Endodermal cell (in vitro differentiated cells): ENCODE measurements around the gene NOP9. TPM values are rescaled to one million over a fixed set of nuclear protein-coding genes. Genes with fewer than 3 reads are reported as not detected.

Experiments used
- DNase-seq: peaks from one replicate; pipeline ENCODE4 v3.0.0-alpha.2; 2017
- H3K27ac ChIP-seq: 2 replicates; pipeline ENCODE4 v1.5.1; 2013; ENCODE audit warnings: mild to moderate bottlenecking, low read depth, low read length, moderate library complexity
- H3K27me3 ChIP-seq: 2 replicates; pipeline ENCODE4 v1.6.1; 2013; ENCODE audit warnings: mild to moderate bottlenecking, low read length, moderate library complexity; ENCODE audit not compliant: insufficient read depth, control insufficient read depth, poor library complexity, severe bottlenecking
- H3K36me3 ChIP-seq: 2 replicates; pipeline ENCODE4 v1.7.0; 2013; ENCODE audit warnings: mild to moderate bottlenecking, low read length, moderate library complexity; ENCODE audit not compliant: control insufficient read depth, insufficient read depth
- H3K4me1 ChIP-seq: one replicate; pipeline ENCODE4 v1.7.0; 2013; ENCODE audit warnings: low read length; ENCODE audit not compliant: control insufficient read depth, insufficient read depth
- H3K4me3 ChIP-seq: 2 replicates; pipeline ENCODE4 v1.5.1; 2013; ENCODE audit warnings: mild to moderate bottlenecking, low read length, moderate library complexity
- H3K9ac ChIP-seq: 2 replicates; pipeline ENCODE4 v1.6.1; 2013; ENCODE audit warnings: mild to moderate bottlenecking, low read length, moderate library complexity; ENCODE audit not compliant: poor library complexity, severe bottlenecking; ENCODE audit errors: extremely low read depth
- H3K9me3 ChIP-seq: 2 replicates; pipeline ENCODE4 v1.6.1; 2013; ENCODE audit warnings: mild to moderate bottlenecking, low read length, moderate library complexity; ENCODE audit not compliant: control insufficient read depth
- H3K27ac Mint-ChIP-seq: 2 replicates; pipeline ENCODE4 v1.8.0; 2020; ENCODE audit warnings: mixed read lengths
- H3K27me3 Mint-ChIP-seq: 2 replicates; pipeline ENCODE4 v1.8.0; 2021; ENCODE audit warnings: mild to moderate bottlenecking, mixed read lengths; ENCODE audit not compliant: insufficient read depth
- H3K36me3 Mint-ChIP-seq: 2 replicates; pipeline ENCODE4 v1.8.0; 2020; ENCODE audit warnings: low read depth, mixed read lengths
- H3K4me1 Mint-ChIP-seq: 2 replicates; pipeline ENCODE4 v1.8.0; 2020; ENCODE audit warnings: mixed read lengths
- H3K4me3 Mint-ChIP-seq: 2 replicates; pipeline ENCODE4 v1.8.0; 2020; ENCODE audit warnings: mild to moderate bottlenecking, moderate library complexity, mixed read lengths
- H3K9me3 Mint-ChIP-seq: 2 replicates; pipeline ENCODE4 v1.8.0; 2020; ENCODE audit warnings: mild to moderate bottlenecking, mixed read lengths
- WGBS, 2 experiments: methylation state at CpG; one replicate each; pipeline versions ENCODE4 v1.1.5 to v1.1.7; 2013; ENCODE audit warnings: missing lambda C conversion rate in 2 of 2, mixed read lengths in 1 of 2; ENCODE audit not compliant: insufficient coverage in 1 of 2, insufficient read length in 1 of 2; 5-methylcytosine and 5-hydroxymethylcytosine counted together
- total RNA-seq, 2 donors: library from RNA; stranded (reverse); fragmentation: NEBNext Ultra II Directional in 1 of 2; extraction: Animal tissue kit (Norgen Biotek cat#: 25700) in 1 of 2; gene quantifications; 2 replicates in 1 of 2; 3 replicates in 1 of 2; pipeline ENCODE4 v1.2.1, GENCODE V29; 2021
- TF ChIP-seq, protein P1 (sequence below): fragments of 200-600 bp; sonication (generic); conservative IDR thresholded peaks from 2 replicates; pipeline ENCODE4 v1.5.0; 2021; ENCODE audit warnings: antibody characterized with exemption, mild to moderate bottlenecking

The NOP9 gene
- total RNA-seq, 2 donors from 2014 or later = 31.1 to 32.0 TPM

DNA sequence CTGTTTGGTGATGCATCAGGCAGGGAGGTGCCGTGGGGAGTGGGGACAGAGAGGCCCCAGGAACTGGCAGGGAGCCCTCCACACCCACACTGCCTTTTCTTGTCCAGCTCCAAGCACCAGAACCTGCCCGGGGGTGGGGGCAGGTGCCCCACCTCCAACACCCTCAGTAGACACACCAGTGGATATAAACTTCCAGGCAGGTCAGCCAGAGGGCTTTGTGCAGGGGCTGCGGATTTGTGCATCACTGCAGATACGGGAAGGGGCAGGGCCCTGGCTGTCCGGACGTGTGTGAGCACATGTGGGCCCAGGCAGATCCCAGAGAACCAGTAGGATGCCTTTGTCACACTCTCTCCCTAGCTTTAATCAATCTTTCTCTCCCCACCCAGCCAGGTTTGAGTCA lies 35.4 kb upstream of the NOP9 start:
- H3K4me1 ChIP-seq = no peaks in the 10 kb centered on the region
- Mint-ChIP-seq H3K9me3 (no peaks in the 10 kb centered on the region), H3K27ac (no peak overlapping the region), H3K4me1 (no peaks in the 10 kb centered on the region), H3K36me3 (peaks cover 5% of the 10 kb centered on the region), H3K4me3 (no peak overlapping the region), H3K27me3 (no peaks in the 10 kb centered on the region)
- no peak overlapping the region for H3K9ac ChIP-seq
- no peaks in the 10 kb centered on the region for H3K36me3 ChIP-seq
- DNase-seq = no peak
- TF ChIP-seq, protein P1, sequence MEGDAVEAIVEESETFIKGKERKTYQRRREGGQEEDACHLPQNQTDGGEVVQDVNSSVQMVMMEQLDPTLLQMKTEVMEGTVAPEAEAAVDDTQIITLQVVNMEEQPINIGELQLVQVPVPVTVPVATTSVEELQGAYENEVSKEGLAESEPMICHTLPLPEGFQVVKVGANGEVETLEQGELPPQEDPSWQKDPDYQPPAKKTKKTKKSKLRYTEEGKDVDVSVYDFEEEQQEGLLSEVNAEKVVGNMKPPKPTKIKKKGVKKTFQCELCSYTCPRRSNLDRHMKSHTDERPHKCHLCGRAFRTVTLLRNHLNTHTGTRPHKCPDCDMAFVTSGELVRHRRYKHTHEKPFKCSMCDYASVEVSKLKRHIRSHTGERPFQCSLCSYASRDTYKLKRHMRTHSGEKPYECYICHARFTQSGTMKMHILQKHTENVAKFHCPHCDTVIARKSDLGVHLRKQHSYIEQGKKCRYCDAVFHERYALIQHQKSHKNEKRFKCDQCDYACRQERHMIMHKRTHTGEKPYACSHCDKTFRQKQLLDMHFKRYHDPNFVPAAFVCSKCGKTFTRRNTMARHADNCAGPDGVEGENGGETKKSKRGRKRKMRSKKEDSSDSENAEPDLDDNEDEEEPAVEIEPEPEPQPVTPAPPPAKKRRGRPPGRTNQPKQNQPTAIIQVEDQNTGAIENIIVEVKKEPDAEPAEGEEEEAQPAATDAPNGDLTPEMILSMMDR = no peak
- WGBS, 2 experiments = 88% methylated on average over 6 of the region's 6 CpGs; no CpG with 5 or more reads in 1 of the 2 experiments
- H3K27me3 ChIP-seq = no peaks in the 10 kb centered on the region
- no peak overlapping the region for H3K4me3 ChIP-seq
- no peaks in the 10 kb centered on the region for H3K9me3 ChIP-seq
- H3K27ac ChIP-seq = no peak overlapping the region

DNA sequence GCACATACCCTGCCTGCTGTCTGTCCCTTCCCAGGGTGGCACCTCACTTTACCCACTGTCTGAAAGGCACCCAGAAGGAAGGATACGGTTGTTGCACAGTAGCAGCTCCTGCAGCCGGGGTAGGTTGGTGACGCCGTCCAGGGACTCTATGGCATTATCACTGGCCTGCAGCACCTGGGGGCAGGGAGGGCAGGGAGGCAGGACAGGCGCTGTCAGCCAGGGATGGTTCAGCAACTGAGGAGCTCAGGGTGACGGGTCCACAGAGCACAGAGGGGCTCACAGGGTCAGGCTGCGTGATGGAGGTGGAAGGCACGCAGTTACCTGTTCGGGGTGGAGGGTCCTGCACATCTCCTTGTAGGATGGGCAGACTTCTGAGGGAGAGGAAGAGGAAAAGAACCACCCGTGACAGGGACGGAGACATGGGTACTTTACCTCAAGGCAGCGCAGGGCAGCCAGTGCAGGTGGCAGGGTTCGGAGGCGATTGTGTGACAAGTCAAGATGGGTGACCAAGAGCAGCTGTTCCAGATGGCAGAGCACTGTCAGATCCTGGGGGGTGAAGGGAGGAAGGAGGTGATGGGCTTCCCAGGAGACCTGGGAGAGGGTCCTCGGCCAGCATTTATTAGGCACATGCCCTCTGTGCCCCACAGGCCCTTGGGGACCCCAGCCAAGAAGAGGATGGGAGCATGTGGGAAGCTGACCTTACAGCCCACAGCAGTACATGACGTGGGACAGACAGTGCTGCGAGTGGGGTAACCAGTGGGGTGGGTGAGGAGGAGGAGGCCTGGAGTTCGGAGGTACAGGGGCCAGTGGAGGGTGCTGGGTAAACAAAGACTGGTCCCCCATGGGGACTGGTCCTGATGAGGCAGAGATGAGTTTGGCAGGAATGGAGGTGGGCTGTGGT lies 33.1 kb upstream of the NOP9 start:
- H3K4me3 Mint-ChIP-seq = no peak overlapping the region
- Histone ChIP-seq H3K4me3 (no peak overlapping the region), H3K27ac (no peak overlapping the region), H3K36me3 (no peaks in the 10 kb centered on the region), H3K4me1 (no peaks in the 10 kb centered on the region), H3K9me3 (no peaks in the 10 kb centered on the region), H3K27me3 (no peaks in the 10 kb centered on the region), H3K9ac (no peak overlapping the region)
- no peaks in the 10 kb centered on the region for H3K4me1 Mint-ChIP-seq
- H3K36me3 Mint-ChIP-seq = peaks cover 5% of the 10 kb centered on the region
- TF ChIP-seq, protein P1 = no peak
- no peaks in the 10 kb centered on the region for H3K27me3 Mint-ChIP-seq
- no peak for DNase-seq
- H3K9me3 Mint-ChIP-seq = no peaks in the 10 kb centered on the region
- WGBS, 2 experiments = 92 to 95% methylated on average over 15 to 18 of the region's 18 CpGs
- no peak overlapping the region for H3K27ac Mint-ChIP-seq

DNA sequence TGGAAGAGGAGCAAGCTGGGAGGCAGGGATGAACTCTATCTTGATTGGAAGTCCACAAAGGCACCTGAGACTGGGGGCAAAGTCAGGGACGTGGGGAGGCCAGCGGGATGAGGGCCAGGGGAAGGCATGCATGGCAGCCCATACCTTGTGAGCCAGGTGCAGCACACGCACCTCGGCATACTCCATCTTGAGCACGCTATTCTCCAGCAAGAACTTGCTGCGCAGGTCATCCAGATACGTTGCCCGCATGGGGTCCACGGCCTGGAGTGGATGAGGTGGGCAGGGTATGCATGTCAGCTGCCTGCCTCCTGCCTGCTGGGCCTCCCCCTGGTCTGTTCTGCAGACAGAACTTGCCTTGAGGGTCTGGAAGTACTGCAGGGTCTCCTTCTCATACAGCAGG lies 32.1 kb upstream of the NOP9 start:
- no peak overlapping the region for H3K9ac ChIP-seq
- no peaks in the 10 kb centered on the region for H3K9me3 ChIP-seq
- H3K27ac ChIP-seq = no peak overlapping the region
- no peak for DNase-seq
- Mint-ChIP-seq H3K4me3 (no peak overlapping the region), H3K27ac (no peak overlapping the region), H3K36me3 (peaks cover 5% of the 10 kb centered on the region), H3K27me3 (no peaks in the 10 kb centered on the region), H3K4me1 (peaks cover 4% of the 10 kb centered on the region), H3K9me3 (no peaks in the 10 kb centered on the region)
- H3K36me3 ChIP-seq = no peaks in the 10 kb centered on the region
- H3K4me3 ChIP-seq = no peak overlapping the region
- H3K27me3 ChIP-seq = no peaks in the 10 kb centered on the region
- TF ChIP-seq, protein P1 = no peak
- WGBS, 2 experiments = 95 to 100% methylated on average over 6 to 9 of the region's 9 CpGs
- no peaks in the 10 kb centered on the region for H3K4me1 ChIP-seq
